ENCODE results near the gene VMP1.

GRCh38 chr17:59751955-59752413 is 44.5 kb downstream of the VMP1 start:
- TF ChIP-seq POLR2A (IDR thresholded peaks at IDR 0.05; ENCODE audit: extremely low read depth, insufficient read length): no peak
- TF ChIP-seq, protein P1, sequence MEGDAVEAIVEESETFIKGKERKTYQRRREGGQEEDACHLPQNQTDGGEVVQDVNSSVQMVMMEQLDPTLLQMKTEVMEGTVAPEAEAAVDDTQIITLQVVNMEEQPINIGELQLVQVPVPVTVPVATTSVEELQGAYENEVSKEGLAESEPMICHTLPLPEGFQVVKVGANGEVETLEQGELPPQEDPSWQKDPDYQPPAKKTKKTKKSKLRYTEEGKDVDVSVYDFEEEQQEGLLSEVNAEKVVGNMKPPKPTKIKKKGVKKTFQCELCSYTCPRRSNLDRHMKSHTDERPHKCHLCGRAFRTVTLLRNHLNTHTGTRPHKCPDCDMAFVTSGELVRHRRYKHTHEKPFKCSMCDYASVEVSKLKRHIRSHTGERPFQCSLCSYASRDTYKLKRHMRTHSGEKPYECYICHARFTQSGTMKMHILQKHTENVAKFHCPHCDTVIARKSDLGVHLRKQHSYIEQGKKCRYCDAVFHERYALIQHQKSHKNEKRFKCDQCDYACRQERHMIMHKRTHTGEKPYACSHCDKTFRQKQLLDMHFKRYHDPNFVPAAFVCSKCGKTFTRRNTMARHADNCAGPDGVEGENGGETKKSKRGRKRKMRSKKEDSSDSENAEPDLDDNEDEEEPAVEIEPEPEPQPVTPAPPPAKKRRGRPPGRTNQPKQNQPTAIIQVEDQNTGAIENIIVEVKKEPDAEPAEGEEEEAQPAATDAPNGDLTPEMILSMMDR (IDR thresholded peaks at IDR 0.05; ENCODE audit: low read depth, low read length): no peak

Measured in NB4 (cell line).